Loucy (cell line): ENCODE data around the gene GSG1L.

ENCODE experiments used
- H2AFZ ChIP-seq: fragments of 200-600 bp; sonication (generic); 2 replicates; pipeline ENCODE4 v1.6.0; 2016; ENCODE audit warnings: antibody characterized with exemption, mild to moderate bottlenecking, low read length, moderate library complexity
- H3F3A ChIP-seq: fragments of 200-600 bp; 2 replicates; pipeline ENCODE4 v1.6.0; 2016; ENCODE audit warnings: antibody characterized with exemption, low read depth, mild to moderate bottlenecking
- H3K27me3 ChIP-seq: fragments of 200-600 bp; sonication (generic); 2 replicates; pipeline ENCODE4 v1.6.1; 2014; ENCODE audit warnings: low read length, mild to moderate bottlenecking; ENCODE audit not compliant: insufficient read depth, poor library complexity, severe bottlenecking
- H3K36me3 ChIP-seq: fragments of 200-600 bp; sonication (generic); 2 replicates; pipeline ENCODE4 v1.6.1; 2016; ENCODE audit warnings: low read length; ENCODE audit not compliant: insufficient read depth
- H3K4me1 ChIP-seq: fragments of 200-600 bp; sonication (generic); 2 replicates; pipeline ENCODE4 v1.5.1; 2014; ENCODE audit warnings: low read length, mild to moderate bottlenecking; ENCODE audit not compliant: insufficient read depth, poor library complexity, severe bottlenecking
- H3K4me2 ChIP-seq: fragments of 200-600 bp; sonication (generic); 2 replicates; pipeline ENCODE4 v1.6.0; 2014; ENCODE audit warnings: antibody characterized with exemption, low read length, low read depth, mild to moderate bottlenecking; ENCODE audit not compliant: poor library complexity, severe bottlenecking
- H3K4me3 ChIP-seq: fragments of 200-600 bp; sonication (generic); 2 replicates; pipeline ENCODE4 v1.5.1; 2014; ENCODE audit warnings: low read length, mild to moderate bottlenecking, mixed read lengths; ENCODE audit not compliant: poor library complexity, severe bottlenecking
- H3K79me2 ChIP-seq: fragments of 200-600 bp; sonication (generic); 2 replicates; pipeline ENCODE4 v1.6.1; 2014; ENCODE audit warnings: low read length; ENCODE audit not compliant: insufficient read depth
- H3K9ac ChIP-seq: fragments of 200-600 bp; sonication (generic); 2 replicates; pipeline ENCODE4 v1.6.0; 2014; ENCODE audit warnings: mild to moderate bottlenecking, low read depth, low read length, moderate library complexity; ENCODE audit not compliant: poor library complexity, severe bottlenecking
- H3K9me2 ChIP-seq: fragments of 200-600 bp; sonication (generic); replicated peaks from 2 replicates; pipeline ENCODE4 v1.6.1; 2016; ENCODE audit warnings: low read depth, low read length, mixed read lengths
- H3K9me3 ChIP-seq: fragments of 200-600 bp; sonication (generic); 2 replicates; pipeline ENCODE4 v1.6.1; 2014; ENCODE audit warnings: mild to moderate bottlenecking, antibody characterized with exemption, low read length, low read depth; ENCODE audit not compliant: insufficient read depth
- H4K20me1 ChIP-seq: fragments of 200-600 bp; sonication (generic); 2 replicates; pipeline ENCODE4 v1.6.0; 2014; ENCODE audit warnings: antibody characterized with exemption, low read length, mild to moderate bottlenecking; ENCODE audit not compliant: insufficient read depth, poor library complexity, severe bottlenecking
- CTCF ChIP-seq: fragments of 200-600 bp; sonication (generic); conservative IDR thresholded peaks from 2 replicates; pipeline ENCODE4 v1.5.1; 2014; ENCODE audit warnings: mild to moderate bottlenecking, antibody characterized with exemption, low read length
- EZH2phosphoT487 ChIP-seq: fragments of 200-600 bp; IDR thresholded peaks from 2 replicates; pipeline ENCODE4 v1.6.1; 2018; ENCODE audit warnings: antibody characterized with exemption, mild to moderate bottlenecking, moderate library complexity, borderline replicate concordance

Gene GSG1L

DNA sequence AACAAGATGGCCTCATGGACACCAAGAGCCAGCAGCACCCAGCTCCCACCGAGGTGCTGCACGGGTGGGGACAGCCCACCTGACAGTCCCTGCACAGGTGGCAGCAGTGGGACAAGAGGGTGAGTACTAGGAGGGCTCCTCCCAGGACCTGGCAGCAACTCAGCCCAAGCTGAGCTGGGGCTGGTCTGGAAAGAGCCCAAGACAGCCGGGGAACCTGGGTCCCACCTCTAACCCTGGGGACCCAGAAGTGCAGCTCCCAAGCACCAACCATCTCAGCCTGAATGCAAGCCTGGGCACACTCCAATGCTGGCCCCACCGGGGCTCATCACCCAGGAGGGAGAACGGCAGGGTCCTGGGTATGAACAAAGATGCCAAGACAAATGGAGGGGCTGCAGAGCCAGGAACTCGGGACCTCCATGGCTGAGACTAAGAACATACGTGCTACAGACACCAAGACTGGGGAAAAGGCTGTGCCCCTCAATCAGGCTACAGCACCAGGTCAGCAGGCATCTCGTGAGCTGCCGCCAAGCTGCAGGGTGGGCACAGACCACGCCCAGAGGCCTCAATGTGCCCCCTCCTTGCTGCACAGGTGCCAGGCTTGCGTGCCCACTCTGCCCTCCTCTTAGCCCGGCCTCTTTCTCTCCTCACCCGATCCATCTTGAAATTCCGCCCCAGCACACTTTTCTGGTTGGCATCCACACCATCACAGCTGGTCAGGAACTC is 37.5 kb upstream of the GSG1L start:
- TF ChIP-seq CTCF (no peak), EZH2phosphoT487 (no peak)
- Histone ChIP-seq H3K4me1 (no peaks in the 10 kb centered on the region), H3K4me2 (no peak overlapping the region), H3K9ac (no peak overlapping the region), H3K27me3 (no peaks in the 10 kb centered on the region), H3K9me3 (no peaks in the 10 kb centered on the region), H3K36me3 (peaks cover 88% of the 10 kb centered on the region; the same call in 1 of the 2 replicates), H2AFZ (no peak overlapping the region), H4K20me1 (no peaks in the 10 kb centered on the region), H3F3A (no peaks in the 10 kb centered on the region), H3K79me2 (no peaks in the 10 kb centered on the region), H3K4me3 (no peak overlapping the region), H3K9me2 (no peaks in the 10 kb centered on the region)

DNA sequence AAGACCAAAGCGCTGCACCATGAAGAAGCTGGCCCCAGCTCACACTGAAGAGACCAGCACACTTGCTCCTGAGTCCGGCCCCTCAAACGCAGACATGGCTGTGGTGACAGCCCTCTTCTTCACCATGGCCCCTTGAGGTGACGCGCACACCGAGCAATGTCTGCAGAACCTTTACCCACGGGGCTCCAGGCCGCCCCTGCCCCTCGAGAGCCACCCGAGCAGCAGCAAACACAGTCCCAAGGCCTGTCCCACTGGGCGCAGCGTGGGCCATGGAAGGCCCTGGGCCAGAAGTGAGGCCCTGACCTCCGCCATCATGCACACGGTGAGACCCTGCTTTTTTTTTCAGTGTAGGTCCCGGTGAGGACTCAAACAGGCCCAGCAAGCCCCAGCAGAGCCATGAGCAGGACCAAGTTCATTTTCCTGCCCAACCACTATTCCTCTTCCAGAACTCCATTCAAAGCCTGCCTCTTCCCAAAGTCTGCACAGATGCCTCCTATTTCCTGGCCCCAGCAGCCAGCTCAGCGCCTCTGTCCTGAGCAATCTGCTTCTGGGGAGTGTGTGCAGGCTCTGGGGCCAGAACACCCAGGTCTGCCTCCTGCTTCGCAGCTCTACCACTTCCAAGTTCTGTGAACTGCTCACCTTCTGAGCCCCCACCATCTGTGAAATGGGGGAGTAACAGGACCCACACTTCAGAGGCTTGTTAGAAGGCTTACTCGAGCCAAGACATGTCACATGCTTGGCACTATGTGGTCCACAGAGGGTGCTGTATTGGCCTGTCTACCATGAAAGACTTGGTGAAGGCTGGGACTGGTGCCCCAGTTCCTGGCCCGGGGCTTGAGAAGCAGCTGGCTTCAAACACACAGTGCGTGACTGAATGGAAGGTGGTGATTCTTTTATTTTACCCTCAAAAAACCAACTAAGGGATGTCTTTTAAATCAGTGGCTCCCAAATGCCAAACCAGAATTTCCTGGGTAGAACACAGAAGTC is 35.7 kb upstream of the GSG1L start:
- H3K4me2 ChIP-seq, result no peak overlapping the region
- H3K79me2 ChIP-seq, result no peaks in the 10 kb centered on the region
- H3K4me1 ChIP-seq, result no peaks in the 10 kb centered on the region
- H3K9me3 ChIP-seq, result no peaks in the 10 kb centered on the region
- no peak overlapping the region for H3K4me3 ChIP-seq
- no peak overlapping the region for H2AFZ ChIP-seq
- H3F3A ChIP-seq, result no peaks in the 10 kb centered on the region
- H3K9me2 ChIP-seq, result no peaks in the 10 kb centered on the region
- no peaks in the 10 kb centered on the region for H4K20me1 ChIP-seq
- TF ChIP-seq EZH2phosphoT487 (no peak), CTCF (no peak)
- H3K36me3 ChIP-seq, result peaks cover 71% of the 10 kb centered on the region; the same call in 1 of the 2 replicates
- H3K27me3 ChIP-seq, result no peaks in the 10 kb centered on the region
- no peak overlapping the region for H3K9ac ChIP-seq

DNA sequence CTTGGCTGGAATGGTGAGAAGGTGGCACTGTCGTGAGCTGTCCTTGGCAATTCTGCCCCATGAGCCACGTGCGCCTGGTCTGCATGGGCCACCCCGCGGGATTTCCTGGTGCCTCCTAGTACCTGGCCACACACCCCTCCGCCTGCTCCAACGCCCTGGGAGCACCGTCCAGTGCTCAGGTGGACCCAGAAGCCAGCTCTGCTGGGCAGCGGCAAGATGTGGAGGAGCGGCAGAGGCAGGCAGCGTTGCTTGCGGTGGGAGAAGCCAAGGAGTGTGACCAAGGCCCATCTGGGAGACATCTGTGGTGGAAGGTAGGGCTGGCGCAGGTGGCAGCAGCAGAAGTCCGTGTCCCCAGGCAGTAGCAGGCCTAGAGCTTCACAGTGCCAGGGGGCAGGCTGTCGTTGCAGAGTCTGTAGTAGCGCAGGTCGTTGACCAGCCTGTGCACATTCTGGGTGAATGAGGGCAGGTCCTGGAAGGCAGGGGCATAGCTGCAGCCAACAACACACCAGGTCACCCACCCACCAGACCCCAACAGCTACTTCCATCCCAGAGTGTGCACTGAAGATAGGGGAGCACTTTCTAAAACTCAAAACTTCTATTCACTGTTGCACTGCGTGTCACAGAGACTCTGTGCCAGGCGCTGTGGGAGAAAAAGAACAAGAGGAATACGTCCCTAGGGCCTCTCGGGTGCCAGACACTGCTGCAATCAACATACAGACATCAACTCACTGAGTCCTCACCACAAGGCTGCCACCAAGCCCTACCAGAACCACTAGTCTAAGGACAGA is 34.9 kb upstream of the GSG1L start:
- no peak for TF ChIP-seq EZH2phosphoT487
- TF ChIP-seq CTCF, result no peak
- no peak overlapping the region for H3K4me2 ChIP-seq
- no peaks in the 10 kb centered on the region for H3K79me2 ChIP-seq
- peaks cover 62% of the 10 kb centered on the region; the same call in 1 of the 2 replicates for H3K36me3 ChIP-seq
- no peaks in the 10 kb centered on the region for H3K27me3 ChIP-seq
- H3K4me1 ChIP-seq, result no peaks in the 10 kb centered on the region
- no peaks in the 10 kb centered on the region for H3K9me3 ChIP-seq
- no peaks in the 10 kb centered on the region for H3K9me2 ChIP-seq
- H3F3A ChIP-seq, result no peaks in the 10 kb centered on the region
- no peak overlapping the region for H3K4me3 ChIP-seq
- no peak overlapping the region for H2AFZ ChIP-seq
- H3K9ac ChIP-seq, result no peak overlapping the region
- no peaks in the 10 kb centered on the region for H4K20me1 ChIP-seq
